PC-9 (cell line): ENCODE results near the gene OR9G1.

ENCODE experiments used
- EZH2 ChIP-seq: fragments of 200-600 bp; sonication (generic); IDR thresholded peaks from 2 replicates; pipeline ENCODE4 v1.8.0; 2017; ENCODE audit warnings: antibody characterized with exemption, low read depth
- TF ChIP-seq, protein P1 (sequence below): fragments of 200-600 bp; sonication (generic); conservative IDR thresholded peaks from 2 replicates; pipeline ENCODE4 v1.6.1; 2017; ENCODE audit warnings: mixed run types, antibody characterized with exemption, mild to moderate bottlenecking, moderate library complexity

GRCh38 chr11:56700242-56700913 is 1.5 kb downstream of the OR9G1 start:
- TF ChIP-seq, protein P1, sequence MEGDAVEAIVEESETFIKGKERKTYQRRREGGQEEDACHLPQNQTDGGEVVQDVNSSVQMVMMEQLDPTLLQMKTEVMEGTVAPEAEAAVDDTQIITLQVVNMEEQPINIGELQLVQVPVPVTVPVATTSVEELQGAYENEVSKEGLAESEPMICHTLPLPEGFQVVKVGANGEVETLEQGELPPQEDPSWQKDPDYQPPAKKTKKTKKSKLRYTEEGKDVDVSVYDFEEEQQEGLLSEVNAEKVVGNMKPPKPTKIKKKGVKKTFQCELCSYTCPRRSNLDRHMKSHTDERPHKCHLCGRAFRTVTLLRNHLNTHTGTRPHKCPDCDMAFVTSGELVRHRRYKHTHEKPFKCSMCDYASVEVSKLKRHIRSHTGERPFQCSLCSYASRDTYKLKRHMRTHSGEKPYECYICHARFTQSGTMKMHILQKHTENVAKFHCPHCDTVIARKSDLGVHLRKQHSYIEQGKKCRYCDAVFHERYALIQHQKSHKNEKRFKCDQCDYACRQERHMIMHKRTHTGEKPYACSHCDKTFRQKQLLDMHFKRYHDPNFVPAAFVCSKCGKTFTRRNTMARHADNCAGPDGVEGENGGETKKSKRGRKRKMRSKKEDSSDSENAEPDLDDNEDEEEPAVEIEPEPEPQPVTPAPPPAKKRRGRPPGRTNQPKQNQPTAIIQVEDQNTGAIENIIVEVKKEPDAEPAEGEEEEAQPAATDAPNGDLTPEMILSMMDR: no peak
- no peak for TF ChIP-seq EZH2
